Mesothelial cell of epicardium (in vitro differentiated cells): ENCODE measurements around the gene CFAP161. TPM values are rescaled to one million over a fixed set of nuclear protein-coding genes. Genes with fewer than 3 reads are reported as not detected.

Experiments used
- DNase-seq, 2 experiments: peaks; one replicate each; pipeline ENCODE4 v3.0.0; 2021; ENCODE audit warnings: low spot score in 2 of 2; ENCODE audit not compliant: unreplicated experiment in 2 of 2
- H3K27ac Mint-ChIP-seq: 2 replicates; pipeline ENCODE4 v1.8.0; 2021; ENCODE audit warnings: mixed read lengths
- H3K27me3 Mint-ChIP-seq: 2 replicates; pipeline ENCODE4 v1.8.0; 2021; ENCODE audit warnings: low read depth, mixed read lengths
- H3K36me3 Mint-ChIP-seq: 2 replicates; pipeline ENCODE4 v1.8.0; 2021; ENCODE audit warnings: mixed read lengths
- H3K4me1 Mint-ChIP-seq: 2 replicates; pipeline ENCODE4 v1.8.0; 2021; ENCODE audit warnings: mixed read lengths
- H3K4me3 Mint-ChIP-seq: 2 replicates; pipeline ENCODE4 v1.8.0; 2021; ENCODE audit warnings: mild to moderate bottlenecking, moderate library complexity, mixed read lengths
- H3K9me3 Mint-ChIP-seq: 2 replicates; pipeline ENCODE4 v1.8.0; 2021; ENCODE audit warnings: mixed read lengths
- CTCF ChIP-seq: fragments of 200-600 bp; sonication (generic); IDR thresholded peaks from one replicate; pipeline ENCODE4 v1.5.0; 2021; ENCODE audit warnings: antibody characterized with exemption; ENCODE audit not compliant: unreplicated experiment
- total RNA-seq: library from RNA; stranded (reverse); gene quantifications from 3 replicates; pipeline ENCODE4 v1.2.1, GENCODE V29; 2021

The CFAP161 gene
- total RNA-seq, 1 donor from 2014 or later: not detected

- DNase-seq: no peak
- no peaks in the 10 kb centered on the region for H3K36me3 Mint-ChIP-seq
- no peak overlapping the region for H3K4me3 Mint-ChIP-seq
- no peak for TF ChIP-seq CTCF
- no peaks in the 10 kb centered on the region for H3K9me3 Mint-ChIP-seq
- H3K27ac Mint-ChIP-seq: no peak overlapping the region
- H3K27me3 Mint-ChIP-seq: peaks cover 26% of the 10 kb centered on the region
- no peaks in the 10 kb centered on the region for H3K4me1 Mint-ChIP-seq
These were observed 18.3 kb downstream of the CFAP161 start for GRCh38 chr15:81152339-81152738.

GRCh38 chr15:81152799-81153198 lies 18.7 kb downstream of the CFAP161 start:
- no peak overlapping the region for H3K27ac Mint-ChIP-seq
- no peak for TF ChIP-seq CTCF
- no peak for DNase-seq
- H3K27me3 Mint-ChIP-seq: peaks cover 26% of the 10 kb centered on the region
- no peak overlapping the region for H3K4me3 Mint-ChIP-seq
- H3K9me3 Mint-ChIP-seq: no peaks in the 10 kb centered on the region
- no peaks in the 10 kb centered on the region for H3K4me1 Mint-ChIP-seq
- no peaks in the 10 kb centered on the region for H3K36me3 Mint-ChIP-seq

GRCh38 chr15:81155375-81156218 lies 21.5 kb downstream of the CFAP161 start:
- peaks cover 2% of the 10 kb centered on the region for H3K4me1 Mint-ChIP-seq
- no peak for DNase-seq
- no peaks in the 10 kb centered on the region for H3K36me3 Mint-ChIP-seq
- no peak overlapping the region for H3K4me3 Mint-ChIP-seq
- no peak overlapping the region for H3K27ac Mint-ChIP-seq
- TF ChIP-seq CTCF: peak; percentile 36
- H3K9me3 Mint-ChIP-seq: no peaks in the 10 kb centered on the region
- peaks cover 21% of the 10 kb centered on the region for H3K27me3 Mint-ChIP-seq

- H3K9me3 Mint-ChIP-seq: no peaks in the 10 kb centered on the region
- H3K27ac Mint-ChIP-seq: no peak overlapping the region
- H3K4me1 Mint-ChIP-seq: peaks cover 8% of the 10 kb centered on the region
- H3K36me3 Mint-ChIP-seq: no peaks in the 10 kb centered on the region
- no peak overlapping the region for H3K4me3 Mint-ChIP-seq
- DNase-seq: no peak
- no peak for TF ChIP-seq CTCF
- H3K27me3 Mint-ChIP-seq: peaks cover 16% of the 10 kb centered on the region
These were observed 22.3 kb downstream of the CFAP161 start for GRCh38 chr15:81156324-81156723.

- H3K4me1 Mint-ChIP-seq: peaks cover 14% of the 10 kb centered on the region
These were observed 23.3 kb downstream of the CFAP161 start for GRCh38 chr15:81157195-81157938.

More at GRCh38 chr15:81157195-81157938, 23.3 kb downstream of the CFAP161 start:
- no peak for TF ChIP-seq CTCF
- peaks cover 13% of the 10 kb centered on the region for H3K27me3 Mint-ChIP-seq
- no peaks in the 10 kb centered on the region for H3K36me3 Mint-ChIP-seq
- no peaks in the 10 kb centered on the region for H3K9me3 Mint-ChIP-seq
- no peak overlapping the region for H3K4me3 Mint-ChIP-seq
- no peak overlapping the region for H3K27ac Mint-ChIP-seq
- no peak for DNase-seq
